Lung microvascular endothelial cell (primary cell): ENCODE results near the gene ETFA. TPM values are rescaled to one million over a fixed set of nuclear protein-coding genes. Genes with fewer than 3 reads are reported as not detected.
A peak's percentile ranks its signal among the peaks of the same experiment; 100 is the strongest.

Experiments used
- DNase-seq, 2 donors: peaks; one replicate each; pipeline versions ENCODE4 v3.0.0 to v3.0.0-alpha.2; 2010; ENCODE audit warnings: low read depth in 2 of 2
- total RNA-seq: library from RNA; depleted of rRNA; stranded (reverse); fragments of >200 nt; gene quantifications from 2 replicates; pipeline ENCODE4 v1.2.1, GENCODE V29; 2014

The ETFA gene
- total RNA-seq, 1 donor from 2014 or later: 158 TPM

- no peak for DNase-seq
Observed at GRCh38 chr15:76340803-76341365, 29.6 kb upstream of the ETFA start.

GRCh38 chr15:76340198-76340802 is 29.0 kb upstream of the ETFA start:
- DNase-seq: peak; percentile 35 to 50

- DNase-seq: peak; percentile 29 to 37
Observed at GRCh38 chr15:76339305-76340197, 28.3 kb upstream of the ETFA start.

DNA sequence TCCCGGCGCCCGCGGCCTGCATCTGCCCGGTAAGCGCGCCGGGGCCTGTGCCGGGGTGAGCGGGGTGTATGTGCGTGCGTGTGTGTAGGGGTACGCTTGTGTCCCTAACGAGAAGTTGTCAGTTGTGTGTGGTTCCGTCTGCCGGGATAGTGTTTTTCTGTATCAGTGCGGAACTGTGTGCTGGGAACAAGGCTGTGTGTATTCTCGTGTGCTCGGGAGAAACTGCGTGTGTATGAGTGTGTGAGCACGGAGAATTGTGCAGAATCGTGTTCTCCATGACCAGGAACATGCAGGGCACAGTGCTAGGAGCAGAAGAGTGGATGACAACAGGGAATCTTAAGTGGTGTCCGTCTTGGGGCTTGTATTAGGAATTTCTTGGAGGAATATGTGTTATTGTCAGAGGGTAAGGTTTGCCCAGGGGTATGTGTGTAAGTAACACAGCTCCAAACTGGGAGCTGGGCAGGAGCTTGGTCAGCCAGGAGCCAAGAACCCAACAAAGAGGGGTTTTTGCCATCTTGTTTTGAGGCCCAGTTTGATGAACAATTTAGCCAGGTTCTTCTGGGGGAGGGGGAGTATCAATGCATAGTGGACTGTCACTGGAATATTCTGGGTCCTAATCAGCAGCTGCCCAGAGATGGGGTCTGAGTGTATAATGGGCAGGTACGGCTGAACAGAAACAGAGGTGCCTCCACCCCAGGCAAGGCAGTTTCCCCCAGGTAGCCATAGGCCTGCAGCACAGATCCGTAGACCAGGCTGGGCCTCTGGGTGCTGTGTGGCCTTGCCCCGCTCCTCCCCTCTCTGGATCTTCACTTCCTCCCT is 27.4 kb upstream of the ETFA start:
- no peak for DNase-seq

DNA sequence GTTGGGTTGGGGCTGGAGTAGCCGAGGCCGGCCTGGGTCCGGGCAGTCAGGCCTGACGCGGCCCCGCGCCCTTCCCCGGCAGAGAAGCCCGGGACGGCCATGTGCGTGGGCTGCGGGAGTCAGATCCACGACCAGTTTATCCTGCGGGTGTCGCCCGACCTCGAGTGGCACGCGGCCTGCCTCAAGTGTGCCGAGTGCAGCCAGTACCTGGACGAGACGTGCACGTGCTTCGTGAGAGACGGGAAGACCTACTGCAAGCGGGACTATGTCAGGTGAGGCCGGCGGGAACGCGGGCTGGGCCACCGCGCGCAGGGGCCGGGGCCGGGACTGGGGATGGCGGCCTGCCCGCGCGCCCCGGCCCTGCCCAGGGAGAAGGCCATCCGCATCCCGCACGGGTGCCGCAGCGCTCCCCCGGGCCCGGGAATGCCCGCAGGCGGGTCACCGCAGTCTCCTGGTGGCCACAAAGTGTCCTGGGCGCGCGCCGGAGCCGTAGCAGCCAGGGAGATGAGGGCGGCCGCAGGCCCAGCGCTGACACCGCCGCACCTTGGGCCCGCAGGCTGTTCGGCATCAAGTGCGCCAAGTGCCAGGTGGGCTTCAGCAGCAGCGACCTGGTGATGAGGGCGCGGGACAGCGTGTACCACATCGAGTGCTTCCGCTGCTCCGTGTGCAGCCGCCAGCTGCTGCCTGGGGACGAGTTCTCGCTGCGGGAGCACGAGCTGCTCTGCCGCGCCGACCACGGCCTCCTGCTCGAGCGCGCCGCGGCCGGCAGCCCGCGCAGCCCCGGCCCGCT is 26.6 kb upstream of the ETFA start:
- DNase-seq: peak in 1 of 2 donors; percentile 35

GRCh38 chr15:76337059-76337695 is 25.9 kb upstream of the ETFA start:
- peak in 1 of 2 donors; percentile 26 for DNase-seq

- peak; percentile 62 to 82 for DNase-seq
Observed at GRCh38 chr15:76336254-76337058, 25.2 kb upstream of the ETFA start, which contains the start of gene ISL2. Gene ISL2, plus strand, starts transcription at chr15:76336773. Its CDS starts 111 bp downstream, at chr15:76336884.

DNA sequence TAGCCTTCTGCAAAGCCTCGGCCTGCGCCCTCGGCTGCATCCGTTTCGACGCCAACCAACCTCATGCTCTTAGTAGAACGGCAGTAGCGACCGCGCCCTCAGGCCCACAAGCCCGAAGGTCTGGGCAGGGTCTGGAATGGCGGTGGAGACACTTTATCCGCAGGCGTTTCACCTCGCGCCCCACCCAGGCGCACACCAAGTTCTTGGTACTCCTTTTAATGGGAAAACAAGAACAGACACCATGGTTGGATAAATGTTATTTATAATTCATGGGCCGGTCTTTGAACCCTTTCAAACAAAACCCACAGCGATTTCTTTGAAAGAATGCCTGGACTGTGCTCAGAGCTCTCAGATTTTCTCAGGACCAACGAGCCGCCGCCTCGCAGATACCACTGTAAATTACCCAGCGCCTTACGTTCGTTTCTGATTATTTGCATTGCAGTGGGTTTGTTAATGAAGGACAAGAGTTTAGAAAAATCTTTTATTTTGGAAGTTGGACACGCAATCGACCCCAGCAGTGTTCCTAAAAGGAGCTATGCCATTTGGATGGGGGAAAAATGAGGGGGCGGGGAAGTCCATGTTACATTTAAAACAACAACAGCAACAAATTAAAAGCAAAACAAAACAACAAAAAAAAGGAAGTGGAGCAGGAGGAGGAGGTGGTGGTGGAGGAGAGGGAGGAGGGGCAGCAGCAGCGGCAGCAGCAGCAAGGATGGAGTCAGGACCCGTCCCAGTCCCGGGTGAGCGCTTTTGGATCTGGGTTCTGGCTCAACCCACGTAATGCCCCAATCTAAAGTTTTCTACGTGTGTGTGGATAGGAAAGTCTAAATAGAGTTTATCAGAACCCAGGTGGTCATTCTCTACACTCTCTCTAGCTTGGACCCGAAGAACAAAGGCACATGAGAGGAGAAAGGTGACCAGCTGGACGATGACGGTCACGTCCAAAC is 24.3 kb upstream of the ETFA start:
- no peak for DNase-seq

- no peak for DNase-seq
Observed at GRCh38 chr15:76334438-76335306, 23.4 kb upstream of the ETFA start.

DNA sequence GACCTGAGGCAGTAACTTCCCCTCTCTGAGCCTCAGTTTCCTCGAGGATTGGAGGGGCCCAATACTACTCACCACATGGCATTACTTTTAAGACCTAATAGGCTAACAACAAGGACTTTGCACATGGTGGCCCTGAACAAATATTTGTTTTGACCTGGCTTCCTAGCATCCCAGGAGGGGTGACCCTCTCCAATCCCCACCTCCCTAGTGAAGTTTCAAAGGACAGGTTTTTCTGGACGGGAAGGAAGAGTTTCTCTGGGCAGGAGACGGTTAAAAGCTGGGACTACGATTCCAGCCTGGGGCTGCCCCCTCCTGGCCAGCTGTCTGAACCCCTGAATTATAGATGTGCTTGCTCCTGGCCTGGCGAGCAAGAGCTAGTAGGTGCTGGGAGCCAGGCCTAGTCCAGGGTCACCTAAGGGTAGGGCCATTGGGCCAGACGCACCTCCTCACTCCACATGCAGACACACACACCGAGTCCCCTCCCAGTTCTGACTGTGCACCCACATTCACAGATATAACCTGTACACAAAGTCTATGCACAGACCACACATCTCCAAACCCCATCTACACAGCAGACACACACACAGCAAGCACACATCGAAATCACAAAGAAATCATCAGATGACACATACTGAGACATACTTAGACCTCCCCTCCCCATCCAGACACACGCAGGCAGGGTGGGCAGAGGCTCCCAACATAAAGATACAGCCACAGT is 22.6 kb upstream of the ETFA start:
- no peak for DNase-seq

GRCh38 chr15:76333309-76333708 is 22.0 kb upstream of the ETFA start:
- DNase-seq: no peak

- DNase-seq: no peak
Observed at GRCh38 chr15:76332796-76333195, 21.5 kb upstream of the ETFA start.

DNA sequence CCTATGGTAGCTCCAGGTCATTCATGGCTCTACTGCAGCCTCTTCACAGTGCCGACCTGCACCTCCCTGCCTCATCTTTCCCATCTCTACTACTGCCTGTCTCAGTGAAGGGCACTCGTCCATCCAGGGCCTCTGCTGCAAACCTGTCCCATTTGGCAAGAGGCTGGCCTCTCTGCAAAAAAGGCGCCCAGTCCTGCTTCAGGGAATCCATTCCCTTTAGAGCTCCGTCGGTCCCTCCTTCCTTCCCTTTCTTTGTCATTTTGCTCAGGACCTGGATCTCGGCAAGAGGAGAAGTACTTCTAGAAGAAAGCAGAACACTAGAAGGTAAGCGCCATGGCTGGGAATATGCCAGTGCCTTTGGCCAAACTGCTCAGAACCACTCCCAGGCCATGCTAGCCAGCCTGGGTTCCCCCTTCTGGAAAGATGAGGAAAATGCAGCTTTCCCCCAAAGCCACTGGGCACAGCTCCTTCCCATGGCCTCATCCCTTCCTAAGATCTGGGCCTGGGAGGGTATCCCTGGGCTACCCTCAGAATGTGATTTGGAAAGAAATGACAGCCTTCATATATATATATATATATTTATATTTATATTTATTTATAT is 18.9 kb upstream of the ETFA start:
- DNase-seq: peak; percentile 52 to 66

DNA sequence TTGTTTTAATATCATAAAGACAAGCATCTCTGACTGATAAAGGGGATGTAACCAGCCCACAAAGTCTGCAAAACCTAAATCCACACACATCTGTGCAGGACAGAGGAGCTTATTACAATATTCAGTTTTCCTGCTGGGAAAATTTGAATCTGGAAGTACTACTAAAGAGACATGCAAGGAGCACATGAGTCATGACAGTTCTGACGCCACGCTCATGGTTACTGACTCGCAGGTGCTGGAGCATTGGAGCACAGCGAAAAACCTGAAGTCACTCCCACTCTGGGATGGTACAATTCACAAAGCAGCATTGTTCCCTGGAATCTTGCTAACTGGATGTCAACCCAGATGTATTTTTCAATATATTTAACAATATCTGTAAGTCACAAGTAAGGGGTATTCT is 17.7 kb upstream of the ETFA start:
- no peak for DNase-seq

- DNase-seq: no peak
Observed at GRCh38 chr15:76328106-76328696, 16.9 kb upstream of the ETFA start.
